ENCODE measurements around the gene KDM2A.

Gene KDM2A

GRCh38 chr11:67285541-67286498 lies 166.8 kb downstream of the KDM2A start:
- no peak for DNase-seq (ENCODE audit: low spot score)

DNA sequence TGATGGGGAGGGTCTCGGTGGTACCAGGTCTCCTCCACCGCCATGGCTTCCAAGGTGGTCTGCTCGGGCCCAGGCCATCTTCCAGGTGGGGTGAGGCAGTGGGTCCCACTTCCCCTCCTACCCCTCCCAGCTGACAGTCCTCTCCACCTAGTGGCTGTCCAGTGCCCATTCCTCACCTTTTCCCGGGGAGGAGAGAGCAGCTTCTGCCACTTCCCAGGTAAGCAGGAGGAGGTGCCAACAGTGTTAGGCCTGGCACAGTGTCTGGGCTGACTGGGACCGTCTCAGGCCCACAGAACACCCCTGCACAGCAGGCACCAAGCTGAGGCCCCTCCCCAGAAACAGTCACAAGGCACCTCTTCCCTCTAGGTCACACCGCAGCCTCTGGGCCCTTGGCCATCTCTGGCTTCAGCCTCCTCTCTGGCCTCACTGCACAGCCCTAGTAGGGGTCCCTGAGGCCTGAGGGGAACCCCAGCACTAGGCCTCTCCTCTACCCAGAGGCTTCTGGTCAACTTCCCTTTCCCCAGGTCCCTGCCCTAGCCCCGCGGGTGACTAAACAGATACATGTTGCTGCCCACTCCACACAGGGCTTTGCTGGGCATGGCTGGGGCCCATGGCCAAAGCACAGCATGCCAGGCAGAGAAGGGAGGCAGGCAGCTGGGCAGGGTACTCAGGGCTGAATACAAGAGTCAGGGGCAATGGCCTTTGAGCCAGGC lies 167.7 kb downstream of the KDM2A start:
- DNase-seq (ENCODE audit: low spot score), result no peak

- DNase-seq (ENCODE audit: low spot score), result no peak
Measured at GRCh38 chr11:67287355-67288197, 168.5 kb downstream of the KDM2A start.

DNA sequence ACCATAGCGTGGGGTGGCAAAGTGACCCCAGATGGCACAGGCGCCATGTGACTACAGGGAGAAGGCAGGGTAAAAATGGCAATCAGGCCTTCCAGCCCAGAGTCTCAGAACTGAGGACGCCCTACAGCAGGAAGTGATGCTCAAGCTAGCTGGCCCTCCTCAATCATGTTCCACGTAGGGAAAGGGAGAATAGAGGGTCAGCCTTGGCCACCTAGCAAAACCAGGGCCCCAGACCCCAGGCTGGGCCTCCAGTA lies 169.1 kb downstream of the KDM2A start:
- DNase-seq (ENCODE audit: low spot score), result no peak

- DNase-seq (ENCODE audit: low spot score), result peak; percentile 82
Measured at GRCh38 chr11:67288452-67289225, 169.6 kb downstream of the KDM2A start.

DNA sequence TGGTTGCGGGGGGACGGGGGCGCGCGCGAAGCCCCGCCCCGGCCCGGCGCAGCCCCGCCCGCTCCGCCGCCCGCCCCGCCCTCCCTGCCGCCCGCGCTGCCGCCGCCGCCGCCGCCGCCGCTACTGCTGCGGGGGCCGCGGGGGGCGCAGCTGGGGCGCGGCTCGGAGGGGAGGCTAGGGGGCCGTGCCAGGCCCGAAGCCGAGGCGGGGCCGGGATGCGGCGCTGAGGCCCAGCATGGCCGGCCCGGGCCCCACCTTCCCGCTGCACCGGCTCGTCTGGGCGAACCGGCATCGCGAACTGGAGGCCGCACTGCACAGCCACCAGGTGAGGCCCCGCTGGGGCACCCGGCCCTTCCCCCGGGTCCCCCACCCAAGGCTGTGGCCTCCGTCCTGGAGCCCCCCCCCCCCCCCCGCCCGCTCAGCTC lies 170.2 kb downstream of the KDM2A start, which contains the start of gene ANKRD13D:
Gene ANKRD13D, plus strand, starts transcription at position 78 of the 425 bp plus-strand sequence. Its CDS starts 158 bp downstream, at position 236.
- no peak for DNase-seq (ENCODE audit: low spot score)

- no peak for DNase-seq (ENCODE audit: low spot score)
Measured at GRCh38 chr11:67289651-67290479, 170.8 kb downstream of the KDM2A start.

- no peak for DNase-seq (ENCODE audit: low spot score)
Measured at GRCh38 chr11:67290801-67291200, 171.7 kb downstream of the KDM2A start.

DNA sequence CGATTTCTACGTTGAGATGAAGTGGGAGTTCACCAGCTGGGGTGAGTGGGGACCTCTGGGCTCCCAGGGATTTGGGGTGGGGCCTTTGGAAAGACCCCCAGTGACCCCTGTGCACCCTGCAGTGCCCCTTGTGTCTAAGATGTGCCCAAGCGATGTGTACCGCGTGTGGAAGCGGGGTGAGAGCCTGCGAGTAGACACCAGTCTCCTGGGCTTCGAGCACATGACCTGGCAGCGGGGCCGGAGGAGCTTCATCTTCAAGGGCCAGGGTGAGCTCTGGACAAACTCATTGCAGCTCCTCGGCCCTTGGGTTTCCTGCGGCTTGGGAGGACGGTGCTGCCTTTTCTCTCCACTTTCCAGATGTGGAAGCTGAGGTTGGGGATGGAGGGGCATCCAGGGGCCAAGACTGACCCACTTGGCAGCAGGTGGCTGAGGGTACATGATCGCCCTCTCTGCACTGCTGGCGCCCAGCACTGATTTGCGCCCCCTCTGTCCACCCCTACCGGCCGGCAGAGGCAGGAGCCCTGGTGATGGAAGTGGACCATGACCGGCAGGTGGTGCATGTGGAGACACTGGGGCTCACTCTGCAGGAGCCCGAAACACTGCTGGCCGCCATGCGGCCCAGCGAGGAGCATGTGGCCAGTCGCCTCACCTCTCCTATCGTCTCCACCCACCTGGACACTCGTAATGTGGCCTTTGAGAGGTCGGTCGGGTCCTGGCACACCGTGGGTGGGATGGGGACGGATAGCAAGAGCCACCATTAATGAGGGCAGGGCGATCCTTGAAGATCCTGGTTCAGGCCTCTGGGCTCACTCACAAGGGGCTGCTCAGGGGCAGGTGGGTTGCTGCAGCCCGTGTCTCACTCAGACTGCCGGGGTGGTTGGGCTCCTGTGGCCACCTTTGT lies 172.7 kb downstream of the KDM2A start:
- no peak for DNase-seq (ENCODE audit: low spot score)

DNA sequence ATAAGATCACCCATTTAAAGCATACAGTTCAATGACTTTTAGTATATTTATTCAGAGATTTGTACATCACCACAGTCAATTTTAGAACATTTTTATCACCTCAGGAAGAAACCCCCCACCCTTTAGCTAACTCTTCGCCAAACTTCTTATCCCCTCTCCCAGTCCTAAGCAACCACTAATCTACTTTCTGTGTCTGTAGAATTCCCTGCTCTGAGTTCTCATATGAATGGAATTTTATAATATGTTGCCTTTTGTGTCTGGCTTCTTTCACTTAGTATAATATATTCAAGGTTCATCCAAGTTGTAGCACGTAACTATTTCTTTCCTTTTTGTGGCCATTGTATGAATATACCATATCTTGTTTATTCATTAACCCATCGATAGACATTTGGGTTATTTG lies 173.6 kb downstream of the KDM2A start:
- no peak for DNase-seq (ENCODE audit: low spot score)

DNA sequence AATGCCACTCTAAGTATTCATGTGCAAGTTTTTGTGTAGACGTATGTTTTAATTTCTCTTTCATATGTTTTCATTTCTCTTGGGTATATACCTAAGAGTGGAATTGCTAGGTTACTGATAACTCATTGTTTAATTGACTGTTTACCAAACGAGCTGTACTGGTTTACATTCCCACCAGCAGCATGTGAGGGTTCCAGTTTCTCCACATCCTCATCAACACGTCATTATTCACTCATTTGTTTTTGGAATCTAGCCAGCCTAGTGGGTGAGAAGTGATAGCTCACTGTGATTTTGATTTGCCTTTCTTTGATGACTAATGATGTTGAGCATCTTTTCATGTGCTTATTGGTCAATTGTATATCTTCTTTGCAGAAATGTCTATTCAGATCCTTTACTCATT lies 174.0 kb downstream of the KDM2A start:
- no peak for DNase-seq (ENCODE audit: low spot score)

DNA sequence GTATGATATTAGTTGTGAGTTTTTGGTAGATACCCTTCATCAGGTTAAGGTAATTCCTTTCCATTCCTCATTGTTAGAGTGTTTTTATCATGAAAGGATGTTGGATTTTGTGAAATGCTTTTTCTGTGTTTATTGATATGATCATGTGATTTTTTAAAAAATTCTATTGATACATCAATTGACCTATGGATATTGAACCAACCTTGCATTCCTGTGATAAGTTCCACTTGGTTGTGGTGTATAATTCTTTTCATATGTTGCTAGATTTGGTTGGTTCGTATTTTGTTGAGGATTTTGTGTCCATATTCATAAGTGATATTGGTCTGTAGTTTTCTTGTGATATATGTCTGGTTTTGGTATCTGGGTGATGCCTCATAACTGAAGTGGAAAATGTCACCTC lies 176.8 kb downstream of the KDM2A start:
- no peak for DNase-seq (ENCODE audit: low spot score)

DNA sequence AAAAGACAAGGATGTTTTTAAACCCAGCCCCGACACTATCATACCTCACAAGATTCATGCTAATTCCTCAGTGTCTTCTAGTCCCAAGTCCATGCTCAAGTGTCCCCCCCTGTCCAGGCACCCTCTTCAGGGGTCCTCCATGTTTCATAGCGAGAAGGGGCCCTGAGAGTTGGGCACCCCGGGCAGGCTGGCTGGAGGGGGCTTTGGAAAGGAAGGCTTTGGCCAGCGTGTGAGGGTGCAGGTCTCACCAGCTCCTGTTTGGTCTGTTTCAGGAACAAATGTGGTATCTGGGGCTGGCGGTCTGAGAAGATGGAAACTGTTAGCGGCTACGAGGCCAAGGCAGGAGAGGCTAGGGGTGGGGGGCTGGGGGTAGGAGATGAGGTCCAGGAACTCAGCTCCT lies 179.7 kb downstream of the KDM2A start:
- no peak for DNase-seq (ENCODE audit: low spot score)

DNA sequence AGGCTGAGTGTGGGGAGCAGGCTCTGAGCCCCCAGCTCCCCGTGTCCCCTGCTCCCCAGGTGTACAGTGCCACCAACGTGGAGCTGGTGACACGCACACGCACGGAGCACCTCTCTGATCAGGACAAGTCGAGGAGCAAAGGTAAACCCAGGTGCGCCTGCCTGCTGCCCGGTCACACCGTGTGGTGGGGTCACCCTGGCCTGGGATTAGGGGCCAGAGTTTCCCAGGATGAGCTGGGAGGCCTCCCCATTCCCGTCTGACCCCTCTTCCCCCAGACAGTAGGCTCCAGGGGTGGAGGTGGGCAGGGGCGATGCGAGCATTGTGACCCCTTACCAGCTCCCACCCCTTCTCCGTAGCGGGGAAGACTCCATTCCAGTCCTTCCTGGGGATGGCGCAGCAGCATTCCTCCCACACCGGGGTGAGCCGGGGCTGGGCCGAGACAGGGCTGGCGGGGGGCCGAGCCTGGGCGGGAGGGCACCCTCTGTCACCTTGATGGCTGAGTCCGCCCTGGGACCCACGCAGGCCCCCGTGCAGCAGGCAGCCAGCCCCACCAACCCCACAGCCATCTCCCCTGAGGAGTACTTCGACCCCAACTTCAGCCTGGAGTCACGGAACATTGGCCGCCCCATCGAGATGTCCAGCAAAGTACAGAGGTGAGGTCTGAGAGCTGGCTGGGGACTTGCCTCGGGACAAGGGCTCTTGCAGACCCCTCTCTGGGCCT lies 180.6 kb downstream of the KDM2A start:
- DNase-seq (ENCODE audit: low spot score), result no peak

- DNase-seq (ENCODE audit: low spot score), result no peak
Measured at GRCh38 chr11:67300256-67300755, 181.2 kb downstream of the KDM2A start.

- DNase-seq (ENCODE audit: low spot score), result no peak
Measured at GRCh38 chr11:67300756-67301312, 181.8 kb downstream of the KDM2A start.

- DNase-seq (ENCODE audit: low spot score), result no peak
Measured at GRCh38 chr11:67301313-67301921, 182.4 kb downstream of the KDM2A start.

GRCh38 chr11:67301951-67302516 lies 183.0 kb downstream of the KDM2A start:
- DNase-seq (ENCODE audit: low spot score), result no peak

Measured in putamen (tissue), 1 donor.